B cell (primary cell): ENCODE results near the gene SDK1. TPM values are rescaled to one million over a fixed set of nuclear protein-coding genes. Genes with fewer than 3 reads are reported as not detected.

ENCODE experiments used
- ATAC-seq: fragments of 200-7000 bp; cut with Tn5 transposase; one replicate; pipeline ENCODE4 v1.10.0; 2021; ENCODE audit warnings: low read depth, mild to moderate bottlenecking, moderate number of reproducible peaks, moderate library complexity
- CTCF ChIA-PET: fragments of 350-600 bp; sonication (Branson Sonifier 250); formaldehyde crosslinking; loops from one replicate; lab custom pipeline; 2021; ENCODE audit warnings: antibody characterized with exemption, inconsistent platforms; lab: Charles Lee
- POLR2A ChIA-PET: fragments of 350-600 bp; sonication (Branson Sonifier 250); formaldehyde crosslinking; loops from one replicate; lab custom pipeline; 2021; ENCODE audit warnings: antibody characterized with exemption; lab: Charles Lee
- DNase-seq: peaks from one replicate; pipeline ENCODE4 v3.0.0; 2013
- H2AFZ ChIP-seq: 2 replicates; pipeline ENCODE4 v1.6.1; 2012; ENCODE audit warnings: mild to moderate bottlenecking, low read depth, low read length; ENCODE audit not compliant: insufficient read depth, poor library complexity, severe bottlenecking
- H3K27ac ChIP-seq, 2 donors: 1 replicate in 1 of 2; 2 replicates in 1 of 2; pipeline ENCODE4 v1.5.1; 2012 to 2013; ENCODE audit warnings: low read length in 2 of 2, mild to moderate bottlenecking in 2 of 2, moderate library complexity in 1 of 2
- H3K27me3 ChIP-seq, 4 experiments: fragments of 200-600 bp in 1 of 4; sonication (generic) in 1 of 4; replicated peaks in 1 of 4; 1 replicate in 2 of 4; 2 replicates in 2 of 4; pipeline versions ENCODE4 v1.6.1 to v1.7.0; 2013 to 2016; ENCODE audit warnings: low read length in 3 of 4, mild to moderate bottlenecking in 2 of 4, mixed read lengths in 1 of 4, moderate library complexity in 1 of 4; ENCODE audit not compliant: insufficient read depth in 4 of 4, control insufficient read depth in 3 of 4; ENCODE audit errors: control extremely low read depth in 1 of 4
- H3K36me3 ChIP-seq, 2 experiments: replicated peaks in 1 of 2; 1 replicate in 1 of 2; 2 replicates in 1 of 2; pipeline versions ENCODE4 v1.6.1 to v1.7.1; 2013; ENCODE audit warnings: low read length in 1 of 2; ENCODE audit not compliant: insufficient read depth in 2 of 2, control insufficient read depth in 1 of 2; ENCODE audit errors: control extremely low read depth in 1 of 2, extremely low read depth in 1 of 2
- H3K4me1 ChIP-seq, 2 donors: fragments of 200-600 bp in 1 of 2; sonication (generic) in 1 of 2; 1 replicate in 1 of 2; 2 replicates in 1 of 2; pipeline versions ENCODE4 v1.5.1 to v1.6.1; 2013 to 2017; ENCODE audit warnings: low read length in 2 of 2; ENCODE audit not compliant: control insufficient read depth in 2 of 2, insufficient read depth in 2 of 2
- H3K4me2 ChIP-seq: replicated peaks from 2 replicates; pipeline ENCODE3; 2012; ENCODE audit warnings: mild to moderate bottlenecking, low read depth, low read length; ENCODE audit not compliant: poor library complexity, severe bottlenecking
- H3K4me3 ChIP-seq, 5 experiments: fragments of 200-600 bp in 1 of 5; sonication (generic) in 1 of 5; 1 replicate in 3 of 5; 2 replicates in 2 of 5; pipeline versions ENCODE4 v1.5.1 to v1.7.0; 2011 to 2016; ENCODE audit warnings: low read length in 4 of 5, mild to moderate bottlenecking in 4 of 5, low read depth in 2 of 5, control low read depth in 1 of 5, moderate library complexity in 1 of 5; ENCODE audit not compliant: insufficient read depth in 1 of 5; ENCODE audit errors: control extremely low read depth in 1 of 5, extremely low read depth in 1 of 5
- H3K79me2 ChIP-seq: fragments of 200-600 bp; sonication (generic); one replicate; pipeline ENCODE4 v1.6.0; 2016; ENCODE audit warnings: low read length; ENCODE audit not compliant: control insufficient read depth, insufficient read depth
- H3K9ac ChIP-seq: fragments of 200-600 bp; sonication (generic); 2 replicates; pipeline ENCODE4 v1.6.1; 2017; ENCODE audit warnings: mild to moderate bottlenecking, low read length, moderate library complexity
- H3K9me3 ChIP-seq, 3 donors: one replicate each; pipeline versions ENCODE4 v1.6.1 to v1.7.1; 2013; ENCODE audit warnings: low read length in 2 of 3; ENCODE audit not compliant: control insufficient read depth in 2 of 3, insufficient read depth in 1 of 3; ENCODE audit errors: control extremely low read depth in 1 of 3
- H4K20me1 ChIP-seq: 2 replicates; pipeline ENCODE4 v1.6.0; 2012; ENCODE audit warnings: mild to moderate bottlenecking, low read length; ENCODE audit not compliant: insufficient read depth, control insufficient read depth, poor library complexity, severe bottlenecking
- H3K27ac Mint-ChIP-seq: one replicate; pipeline ENCODE4 v1.8.0; 2021; ENCODE audit warnings: mixed read lengths
- H3K27me3 Mint-ChIP-seq: one replicate; pipeline ENCODE4 v1.8.0; 2021; ENCODE audit warnings: mixed read lengths
- H3K4me1 Mint-ChIP-seq: one replicate; pipeline ENCODE4 v1.8.0; 2021; ENCODE audit warnings: mixed read lengths
- H3K4me3 Mint-ChIP-seq: one replicate; pipeline ENCODE4 v1.8.0; 2021; ENCODE audit warnings: mixed read lengths
- H3K9me3 Mint-ChIP-seq: one replicate; pipeline ENCODE4 v1.8.0; 2022; ENCODE audit warnings: mixed read lengths; ENCODE audit not compliant: insufficient read depth
- CTCF ChIP-seq: fragments of 200-600 bp; IDR thresholded peaks from one replicate; pipeline ENCODE4 v1.8.0; 2022; ENCODE audit warnings: antibody characterized with exemption, mild to moderate bottlenecking
- EZH2 ChIP-seq: IDR thresholded peaks from 2 replicates; pipeline ENCODE4 v1.6.1; 2012; ENCODE audit warnings: borderline replicate concordance, low read depth, mild to moderate bottlenecking, moderate library complexity, low read length; ENCODE audit not compliant: insufficient read depth, poor library complexity, severe bottlenecking
- WGBS: methylation state at CpG from one replicate; pipeline ENCODE4 v1.1.5; 2013; ENCODE audit warnings: missing lambda C conversion rate; ENCODE audit not compliant: insufficient coverage; 5-methylcytosine and 5-hydroxymethylcytosine counted together
- intact Hi-C: fragments of 100-400 bp; cut with micrococcal nuclease; formaldehyde crosslinking; loops from one replicate; pipeline ENCODE4 v1.10.0; 2022
- polyA plus RNA-seq: library from polyadenylated mRNA; depleted of rRNA; stranded (reverse); fragments of >200 nt; gene quantifications from 2 replicates; pipeline ENCODE4 v1.2.3, GENCODE V29; 2012
- total RNA-seq, 2 donors: library from RNA; stranded (reverse); fragments of 120-200 nt in 1 of 2; gene quantifications; 1 replicate in 1 of 2; 2 replicates in 1 of 2; pipeline versions ENCODE4 v1.2.3 to v1.2.4, GENCODE V29; 2013 to 2022

SDK1 gene
- total and polyA plus RNA-seq, 2 donors (not counting 1 experiment from before 2014, with no cell fraction given), result 0.73 to 2.0 TPM

- Histone ChIP-seq H3K9me3 (peaks cover 0 to 4% (median 0%) of the 10 kb centered on the region in 3 donors), H3K27me3 (peaks cover 0 to 8% (median 0%) of the 10 kb centered on the region in 4 experiments), H3K27ac (no peak overlapping the region), H3K4me1 (no peaks in the 10 kb centered on the region), H3K79me2 (no peaks in the 10 kb centered on the region), H2AFZ (no peak overlapping the region), H3K36me3 (no peaks in the 10 kb centered on the region), H3K9ac (no peak overlapping the region), H3K4me3 (no peak overlapping the region), H4K20me1 (no peaks in the 10 kb centered on the region), H3K4me2 (no peak overlapping the region)
- Mint-ChIP-seq H3K4me1 (peaks cover 2% of the 10 kb centered on the region), H3K9me3 (no peaks in the 10 kb centered on the region), H3K27ac (no peak overlapping the region), H3K27me3 (peaks cover 39% of the 10 kb centered on the region), H3K4me3 (no peak overlapping the region)
- no peak for DNase-seq
- ChIA-PET CTCF (no interaction called here), POLR2A (no interaction called here)
- 49% methylated on average over 2 of the region's 11 CpGs for WGBS
- ATAC-seq, result no peak
- TF ChIP-seq EZH2 (no peak), CTCF (no peak)
- intact Hi-C loops, result no loop called here
Observed at GRCh38 chr7:3762146-3762831, 461.2 kb downstream of the SDK1 start.

GRCh38 chr7:3767917-3768777 is 467.1 kb downstream of the SDK1 start:
- H2AFZ ChIP-seq, result no peak overlapping the region
- Mint-ChIP-seq H3K27me3 (peaks cover 17% of the 10 kb centered on the region), H3K4me3 (no peak overlapping the region), H3K27ac (no peak overlapping the region), H3K9me3 (no peaks in the 10 kb centered on the region), H3K4me1 (no peaks in the 10 kb centered on the region)
- no peaks in the 10 kb centered on the region for H4K20me1 ChIP-seq
- no peak for ATAC-seq
- H3K9ac ChIP-seq, result no peak overlapping the region
- no peak overlapping the region for H3K4me3 ChIP-seq
- H3K4me1 ChIP-seq, result no peaks in the 10 kb centered on the region
- TF ChIP-seq CTCF, result no peak
- no peak for TF ChIP-seq EZH2
- H3K9me3 ChIP-seq, result no peaks in the 10 kb centered on the region
- intact Hi-C loops, result no loop called here
- no peaks in the 10 kb centered on the region for H3K79me2 ChIP-seq
- WGBS, result 92% methylated on average over 4 of the region's 9 CpGs
- DNase-seq, result no peak
- H3K27me3 ChIP-seq, result peaks cover 0 to 7% (median 0%) of the 10 kb centered on the region in 4 experiments
- H3K36me3 ChIP-seq, result no peaks in the 10 kb centered on the region
- H3K27ac ChIP-seq, result no peak overlapping the region
- no peak overlapping the region for H3K4me2 ChIP-seq
- POLR2A ChIA-PET, result no interaction called here
- CTCF ChIA-PET, result no interaction called here
